Measurements from ENCODE around the gene TEN1. TPM values are rescaled to one million over a fixed set of nuclear protein-coding genes. Genes with fewer than 3 reads are reported as not detected.
"Not testable (repeated sequence)": the region's sequence is repeated elsewhere in the genome, so short reads cannot be mapped to it uniquely, and the experiment has no call there.

TEN1 gene
- total RNA-seq, 1 donor = 23.2 TPM

GRCh38 chr17:75970011-75970523 is 9.0 kb upstream of the TEN1 start:
- H3K9me3 ChIP-seq (ENCODE audit: low read depth, low read length) = no peaks in the 10 kb centered on the region
- no peaks in the 10 kb centered on the region for H3K4me1 ChIP-seq (ENCODE audit: insufficient read depth, low read length)
- no peak for DNase-seq (ENCODE audit: insufficient read length, low spot score, missing footprints)
- H3K27ac ChIP-seq (ENCODE audit: low read depth, low read length) = no peak overlapping the region
- TF ChIP-seq CTCF (IDR thresholded peaks at IDR 0.05; ENCODE audit: extremely low read depth, low read depth, low read length) = no peak
- H3K27me3 ChIP-seq (ENCODE audit: insufficient read depth, low read length) = no peaks in the 10 kb centered on the region
- peaks cover 15% of the 10 kb centered on the region for H3K36me3 ChIP-seq (ENCODE audit: insufficient read depth, low read length)
- H3K4me2 ChIP-seq (ENCODE audit: insufficient read depth, low read length) = no peak overlapping the region
- no peak overlapping the region for H2AFZ ChIP-seq (ENCODE audit: low read length)
- H3K79me2 ChIP-seq (ENCODE audit: insufficient read depth, low read length) = peaks cover 47% of the 10 kb centered on the region
- peaks cover 10% of the 10 kb centered on the region for H4K20me1 ChIP-seq (ENCODE audit: insufficient read depth, low read length)
- no peak overlapping the region for H3K4me3 ChIP-seq (ENCODE audit: insufficient read depth, low read length)

GRCh38 chr17:75970626-75971025 is 8.4 kb upstream of the TEN1 start:
- Histone ChIP-seq H3K27ac (ENCODE audit: low read depth, low read length) (no peak overlapping the region), H3K36me3 (ENCODE audit: insufficient read depth, low read length) (peaks cover 15% of the 10 kb centered on the region), H3K79me2 (ENCODE audit: insufficient read depth, low read length) (peaks cover 50% of the 10 kb centered on the region), H2AFZ (ENCODE audit: low read length) (no peak overlapping the region), H3K9me3 (ENCODE audit: low read depth, low read length) (no peaks in the 10 kb centered on the region), H3K4me2 (ENCODE audit: insufficient read depth, low read length) (no peak overlapping the region), H3K4me3 (ENCODE audit: insufficient read depth, low read length) (no peak overlapping the region), H4K20me1 (ENCODE audit: insufficient read depth, low read length) (peaks cover 10% of the 10 kb centered on the region), H3K27me3 (ENCODE audit: insufficient read depth, low read length) (no peaks in the 10 kb centered on the region), H3K4me1 (ENCODE audit: insufficient read depth, low read length) (no peaks in the 10 kb centered on the region)
- no peak for DNase-seq (ENCODE audit: insufficient read length, low spot score, missing footprints)
- TF ChIP-seq CTCF (IDR thresholded peaks at IDR 0.05; ENCODE audit: extremely low read depth, low read depth, low read length) = no peak

GRCh38 chr17:75975187-75975586 is 3.9 kb upstream of the TEN1 start:
- H3K36me3 ChIP-seq (ENCODE audit: insufficient read depth, low read length) = peaks cover 14% of the 10 kb centered on the region
- H3K4me2 ChIP-seq (ENCODE audit: insufficient read depth, low read length) = not testable (repeated sequence)

GRCh38 chr17:75975757-75976174 is 3.3 kb upstream of the TEN1 start:
- TF ChIP-seq CTCF (IDR thresholded peaks at IDR 0.05; ENCODE audit: extremely low read depth, low read depth, low read length) = no peak
- no peak overlapping the region for H3K4me3 ChIP-seq (ENCODE audit: insufficient read depth, low read length)
- DNase-seq (ENCODE audit: insufficient read length, low spot score, missing footprints) = peak; percentile 77
- H3K36me3 ChIP-seq (ENCODE audit: insufficient read depth, low read length) = peaks cover 9% of the 10 kb centered on the region
- H3K4me1 ChIP-seq (ENCODE audit: insufficient read depth, low read length) = peaks cover 9% of the 10 kb centered on the region
- H3K9me3 ChIP-seq (ENCODE audit: low read depth, low read length) = no peaks in the 10 kb centered on the region
- no peak overlapping the region for H2AFZ ChIP-seq (ENCODE audit: low read length)
- no peaks in the 10 kb centered on the region for H3K27me3 ChIP-seq (ENCODE audit: insufficient read depth, low read length)
- peaks cover under 1% of the 10 kb centered on the region for H4K20me1 ChIP-seq (ENCODE audit: insufficient read depth, low read length)
- H3K27ac ChIP-seq (ENCODE audit: low read depth, low read length) = no peak overlapping the region
- no peak overlapping the region for H3K4me2 ChIP-seq (ENCODE audit: insufficient read depth, low read length)
- H3K79me2 ChIP-seq (ENCODE audit: insufficient read depth, low read length) = peaks cover 68% of the 10 kb centered on the region

More at GRCh38 chr17:75975187-75975586, 3.9 kb upstream of the TEN1 start:
- not testable (repeated sequence) for H3K27ac ChIP-seq (ENCODE audit: low read depth, low read length); H3K27me3 ChIP-seq (ENCODE audit: insufficient read depth, low read length); H2AFZ ChIP-seq (ENCODE audit: low read length); H3K4me3 ChIP-seq (ENCODE audit: insufficient read depth, low read length); H3K9me3 ChIP-seq (ENCODE audit: low read depth, low read length); DNase-seq (ENCODE audit: insufficient read length, low spot score, missing footprints); H4K20me1 ChIP-seq (ENCODE audit: insufficient read depth, low read length); H3K4me1 ChIP-seq (ENCODE audit: insufficient read depth, low read length)
- H3K79me2 ChIP-seq (ENCODE audit: insufficient read depth, low read length) = peaks cover 69% of the 10 kb centered on the region
